Prostate gland (tissue), 2 donors: ENCODE results near the gene PLA2G12A.

Source experiments
- POLR2A ChIP-seq: fragments of 450-650 bp; IDR thresholded peaks from one replicate; pipeline ENCODE4 v1.6.1; 2016; ENCODE audit warnings: antibody characterized with exemption, mild to moderate bottlenecking
- TF ChIP-seq, protein P1 (sequence below), 4 experiments: fragments of 200-600 bp in 2 of 4; fragments of 450-650 bp in 2 of 4; sonication (generic) in 2 of 4; IDR thresholded peaks; 1 replicate in 3 of 4; 2 replicates in 1 of 4; pipeline ENCODE4 v1.5.1; 2016 to 2019; ENCODE audit warnings: antibody characterized with exemption in 4 of 4, mild to moderate bottlenecking in 2 of 4, moderate library complexity in 2 of 4

DNA sequence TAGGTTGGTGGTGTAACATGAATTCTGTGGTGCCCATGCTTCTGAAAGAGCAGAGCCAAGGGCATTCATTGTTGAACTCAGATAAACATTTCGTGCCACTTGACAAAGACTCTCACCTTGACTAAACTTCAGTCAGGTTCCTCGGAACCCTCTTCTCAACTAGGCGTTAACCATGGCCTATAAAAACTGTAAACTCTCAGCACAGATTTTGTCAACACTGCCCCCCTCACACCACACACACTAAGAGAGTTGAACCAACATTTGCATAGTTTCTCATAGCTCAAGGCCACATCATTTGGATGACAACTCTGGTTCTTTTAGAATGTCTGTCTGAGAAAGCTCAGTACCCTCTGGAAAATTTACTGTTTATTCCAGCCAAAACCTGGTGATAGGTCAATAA, 54.7 kb downstream of the PLA2G12A start:
- no peak for TF ChIP-seq POLR2A
- TF ChIP-seq, protein P1, sequence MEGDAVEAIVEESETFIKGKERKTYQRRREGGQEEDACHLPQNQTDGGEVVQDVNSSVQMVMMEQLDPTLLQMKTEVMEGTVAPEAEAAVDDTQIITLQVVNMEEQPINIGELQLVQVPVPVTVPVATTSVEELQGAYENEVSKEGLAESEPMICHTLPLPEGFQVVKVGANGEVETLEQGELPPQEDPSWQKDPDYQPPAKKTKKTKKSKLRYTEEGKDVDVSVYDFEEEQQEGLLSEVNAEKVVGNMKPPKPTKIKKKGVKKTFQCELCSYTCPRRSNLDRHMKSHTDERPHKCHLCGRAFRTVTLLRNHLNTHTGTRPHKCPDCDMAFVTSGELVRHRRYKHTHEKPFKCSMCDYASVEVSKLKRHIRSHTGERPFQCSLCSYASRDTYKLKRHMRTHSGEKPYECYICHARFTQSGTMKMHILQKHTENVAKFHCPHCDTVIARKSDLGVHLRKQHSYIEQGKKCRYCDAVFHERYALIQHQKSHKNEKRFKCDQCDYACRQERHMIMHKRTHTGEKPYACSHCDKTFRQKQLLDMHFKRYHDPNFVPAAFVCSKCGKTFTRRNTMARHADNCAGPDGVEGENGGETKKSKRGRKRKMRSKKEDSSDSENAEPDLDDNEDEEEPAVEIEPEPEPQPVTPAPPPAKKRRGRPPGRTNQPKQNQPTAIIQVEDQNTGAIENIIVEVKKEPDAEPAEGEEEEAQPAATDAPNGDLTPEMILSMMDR (IDR thresholded peaks at IDR 0.05) = no peak
